Stimulated activated CD4-positive, alpha-beta T cell treated with anti-CD3 and anti-CD28 coated beads, TNF-alpha, amount 100 ng/mL, for 1 hour (primary cell): ENCODE data around the gene F2R.

Source experiments
- DNase-seq, 3 donors: peaks; one replicate each; pipeline ENCODE4 v3.0.0-alpha.2; 2020; ENCODE audit warnings: low read depth in 3 of 3, low spot score in 1 of 3

The F2R gene

DNA sequence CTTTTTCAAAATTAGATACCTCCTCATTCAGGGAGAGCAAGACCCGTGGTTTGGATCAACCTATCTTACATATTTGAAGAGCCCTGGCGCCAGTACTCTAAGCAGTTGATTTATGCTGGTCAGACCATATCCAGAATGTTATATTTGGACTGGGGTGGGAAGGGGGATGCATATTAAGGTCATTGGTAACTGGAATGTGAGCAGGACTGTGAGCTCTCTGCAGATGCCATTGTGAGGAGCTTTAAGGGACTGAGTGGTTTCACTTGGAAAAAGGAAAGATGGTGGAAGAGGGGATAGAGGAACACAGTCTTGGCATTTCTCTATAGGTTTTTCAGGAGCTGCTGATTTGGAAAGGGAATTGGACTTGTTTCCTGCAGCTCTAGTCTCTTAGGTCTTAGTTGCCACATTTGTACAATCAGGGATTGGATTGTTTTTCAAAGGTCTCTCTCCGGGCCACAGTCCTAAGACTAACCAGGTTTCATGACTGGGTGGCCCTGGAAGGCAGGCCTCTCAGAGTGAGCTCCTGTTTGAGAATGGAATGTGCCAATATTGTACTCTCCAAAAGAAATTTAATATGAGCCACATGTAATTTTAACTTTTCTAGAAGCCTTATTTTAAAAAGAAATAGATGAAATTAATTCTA is 25.8 kb upstream of the F2R start:
- no peak for DNase-seq

DNA sequence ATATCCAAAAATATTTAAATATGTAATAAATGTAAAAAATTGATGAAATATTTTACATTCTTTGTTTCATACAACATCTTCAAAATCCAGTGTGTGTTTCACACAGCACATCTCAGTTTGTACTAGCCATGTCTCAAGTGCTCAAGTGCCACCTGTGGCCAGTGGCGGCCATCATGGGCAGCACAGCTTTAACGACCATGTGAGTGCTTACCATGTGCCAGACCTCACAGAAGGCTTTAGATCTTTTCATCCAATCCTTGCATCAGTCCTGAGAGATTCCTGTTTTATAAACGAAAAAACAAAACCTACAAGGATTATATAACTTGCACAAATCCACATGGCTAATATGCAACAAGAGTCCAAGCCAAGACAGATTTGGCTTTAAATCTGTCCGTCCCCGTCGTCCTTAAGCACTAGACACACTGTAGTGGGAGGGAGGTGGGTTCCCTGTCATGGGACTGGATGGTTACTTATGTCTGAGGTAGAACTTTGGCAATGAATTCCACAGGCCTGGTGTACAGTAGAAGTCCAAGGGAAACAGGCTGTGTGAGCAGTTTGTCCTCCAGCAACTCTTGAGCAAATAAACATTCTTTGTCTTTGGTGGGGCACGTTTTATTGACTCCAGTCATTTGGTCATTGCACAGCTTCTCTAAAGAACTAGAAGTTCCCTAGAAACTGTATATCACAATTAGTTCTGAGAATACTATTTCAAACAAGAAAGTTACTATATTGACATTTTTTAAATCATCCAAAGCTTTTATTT is 25.0 kb upstream of the F2R start:
- no peak for DNase-seq

DNA sequence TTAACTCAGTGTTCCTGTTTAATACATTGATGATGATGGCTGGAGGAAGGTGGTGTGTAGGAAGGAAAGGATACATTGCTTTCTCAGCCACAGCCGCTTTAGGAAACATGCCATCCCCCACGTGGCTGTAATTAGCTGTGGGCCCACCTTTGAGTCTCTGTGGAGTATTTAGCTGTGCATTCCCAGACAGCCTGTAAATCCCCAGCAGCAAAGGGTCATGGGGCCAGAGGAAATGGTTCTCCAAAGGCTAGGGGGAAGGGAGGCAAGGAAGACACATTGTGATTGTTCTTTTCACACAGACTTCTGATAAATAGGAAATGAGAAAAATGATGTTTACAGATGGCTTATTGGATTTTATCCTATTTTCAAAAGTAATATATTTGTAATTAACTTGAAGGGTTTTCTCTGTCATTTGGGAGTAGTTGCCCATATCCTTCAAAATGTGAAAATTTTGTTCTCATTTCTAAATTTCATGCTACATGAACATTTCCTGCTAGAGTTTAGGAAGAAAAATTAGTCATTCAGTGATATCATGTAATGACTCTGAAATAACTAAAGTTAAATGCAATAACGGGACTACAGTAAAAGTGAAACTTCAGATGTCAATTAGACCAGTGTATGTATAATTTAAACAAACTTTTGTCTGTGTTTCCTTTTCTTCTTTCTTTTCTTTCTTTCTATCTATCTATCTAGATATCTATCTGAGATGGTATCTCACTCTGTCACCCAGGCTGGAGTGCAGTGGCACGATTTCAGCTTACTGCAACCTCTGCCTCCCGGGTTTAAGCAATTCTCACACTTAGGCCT is 24.3 kb upstream of the F2R start:
- no peak for DNase-seq

DNA sequence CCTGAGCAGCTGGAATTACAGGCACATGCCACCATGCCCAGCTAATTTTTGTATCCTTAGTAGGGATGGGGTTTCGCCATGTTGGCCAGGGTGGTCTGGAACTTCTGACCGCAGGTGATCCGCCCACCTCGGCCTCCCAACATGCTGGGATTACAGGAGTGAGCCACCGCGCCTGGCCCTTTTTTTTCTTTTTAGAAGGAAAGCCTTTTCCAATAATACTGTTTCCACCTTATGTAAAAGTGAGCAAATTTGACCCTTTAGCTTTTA is 23.7 kb upstream of the F2R start:
- DNase-seq, result no peak

DNA sequence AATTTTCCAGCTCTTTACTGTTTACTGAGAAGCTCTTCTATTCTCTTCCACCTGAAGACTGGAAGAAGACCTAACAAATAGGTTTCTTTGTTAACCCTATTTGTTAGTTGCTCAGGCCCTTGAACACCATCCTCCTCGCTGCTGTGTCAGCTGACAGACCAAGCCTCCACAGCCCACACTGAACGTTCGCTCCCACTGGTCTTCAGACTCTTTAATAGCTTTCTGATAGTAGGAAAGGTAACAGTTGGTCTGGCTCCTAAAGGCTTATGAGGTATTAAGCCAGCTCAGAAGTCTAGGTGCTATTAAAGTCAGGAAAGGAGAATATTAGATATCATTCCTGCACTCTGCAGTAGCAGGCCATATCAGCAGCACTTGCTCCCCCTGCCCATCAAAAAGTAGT is 23.3 kb upstream of the F2R start:
- DNase-seq, result no peak

DNA sequence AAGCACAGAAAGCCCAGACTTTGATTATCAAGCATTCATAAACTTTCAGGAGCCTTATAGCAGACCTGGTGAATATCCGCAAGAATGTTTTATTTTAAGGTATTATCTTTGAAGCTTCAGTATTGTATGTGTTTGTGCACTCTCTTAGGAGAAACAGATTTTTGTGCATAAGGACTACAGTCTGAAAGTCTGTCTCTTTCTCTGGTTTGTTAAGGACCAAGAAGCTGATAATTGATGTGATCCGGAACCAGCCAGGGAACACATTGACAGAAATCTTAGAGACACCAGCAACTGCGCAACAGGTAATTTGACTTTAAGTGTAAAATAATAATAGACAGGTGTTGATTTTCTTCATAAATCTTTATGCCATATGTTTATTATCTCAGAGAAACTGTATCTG is 22.8 kb upstream of the F2R start:
- DNase-seq, result no peak

DNA sequence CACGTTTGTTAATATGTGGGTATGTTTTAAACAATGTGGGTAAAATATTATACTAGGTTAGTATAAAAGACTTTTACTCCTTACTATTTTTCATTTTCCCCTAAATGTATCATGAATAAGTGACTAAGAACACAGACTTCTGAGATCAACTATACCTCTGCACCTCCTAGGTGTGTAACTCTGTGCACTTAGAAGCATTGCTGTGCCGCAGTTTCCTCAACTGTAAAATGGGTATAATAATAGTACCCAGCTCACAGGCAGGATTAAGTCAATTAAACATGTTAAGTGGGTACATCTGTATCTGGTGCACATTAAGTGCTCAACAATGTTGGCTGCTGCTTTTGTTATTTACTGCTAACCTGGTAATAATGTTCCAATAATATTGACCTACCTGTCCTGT is 21.6 kb upstream of the F2R start:
- DNase-seq, result no peak

DNA sequence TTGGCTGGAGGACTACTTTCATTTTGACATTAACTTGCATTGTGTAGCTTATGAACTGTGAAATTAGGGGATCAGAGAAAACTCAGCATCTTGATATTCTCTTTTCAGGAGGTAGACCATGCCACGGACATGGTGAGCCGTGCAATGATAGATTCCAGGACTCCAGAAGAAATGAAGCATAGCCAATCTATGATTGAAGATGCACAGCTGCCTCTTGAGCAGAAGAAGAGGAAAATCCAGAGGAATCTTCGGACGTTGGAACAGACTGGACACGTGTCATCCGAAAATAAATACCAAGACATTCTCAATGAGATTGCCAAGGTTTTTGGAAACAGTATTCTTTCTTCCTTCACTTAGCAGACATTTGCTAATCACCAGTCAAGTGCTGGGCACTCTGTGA is 20.6 kb upstream of the F2R start:
- DNase-seq, result no peak

DNA sequence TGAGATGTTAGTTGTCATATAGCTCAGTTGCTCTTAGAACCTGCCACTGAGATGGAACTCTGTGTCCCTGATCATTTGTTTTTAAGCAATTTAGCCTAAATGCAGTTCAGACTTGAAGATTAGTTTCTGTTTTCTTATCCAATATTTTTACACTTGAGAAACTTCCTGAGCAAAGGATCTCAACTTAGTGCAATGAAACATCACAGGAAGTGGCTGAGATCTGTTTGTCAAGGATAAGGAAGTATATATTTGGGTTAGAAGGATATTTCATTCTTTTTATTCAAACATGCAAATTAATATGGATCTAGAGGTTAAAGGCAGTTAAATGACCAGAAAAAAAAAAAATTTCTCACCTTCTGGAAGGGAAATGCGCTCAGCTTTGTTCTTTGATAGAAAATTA is 19.7 kb upstream of the F2R start:
- DNase-seq, result no peak

DNA sequence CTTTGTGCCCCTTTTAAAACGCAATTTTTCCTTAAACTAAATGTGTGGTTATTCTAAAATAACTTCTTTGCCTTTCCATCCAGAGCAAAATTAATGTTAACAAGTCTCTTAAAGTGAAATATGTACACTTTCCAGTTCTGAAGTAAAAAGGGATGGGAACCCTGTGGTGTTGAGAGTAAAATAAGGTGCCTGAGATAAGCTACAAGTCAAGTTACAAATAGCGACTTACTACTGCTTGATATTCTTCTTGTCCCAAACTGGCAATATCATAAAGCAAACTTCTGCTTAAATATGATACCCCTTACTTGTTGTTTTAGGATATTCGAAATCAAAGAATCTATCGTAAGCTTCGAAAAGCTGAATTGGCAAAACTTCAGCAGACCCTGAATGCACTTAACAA is 18.3 kb upstream of the F2R start:
- DNase-seq, result no peak

DNA sequence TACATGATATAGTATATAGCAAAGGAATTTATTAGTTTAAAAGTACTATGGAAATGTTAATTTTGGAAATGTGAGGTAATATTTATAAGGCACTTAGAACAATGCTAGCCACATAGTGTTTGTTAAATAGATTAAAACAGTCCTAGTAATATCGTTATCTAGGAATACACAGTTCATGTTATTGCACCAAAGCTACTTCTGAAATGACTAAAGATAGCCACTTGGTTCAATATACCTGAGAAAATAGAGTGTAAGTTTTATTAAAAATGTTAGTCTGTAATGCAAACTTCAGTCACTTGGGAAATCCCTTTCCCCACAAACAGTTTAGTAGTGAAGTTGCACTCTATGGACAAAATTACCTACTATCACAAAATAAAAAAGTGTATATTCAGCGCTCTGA is 15.4 kb upstream of the F2R start:
- no peak for DNase-seq

DNA sequence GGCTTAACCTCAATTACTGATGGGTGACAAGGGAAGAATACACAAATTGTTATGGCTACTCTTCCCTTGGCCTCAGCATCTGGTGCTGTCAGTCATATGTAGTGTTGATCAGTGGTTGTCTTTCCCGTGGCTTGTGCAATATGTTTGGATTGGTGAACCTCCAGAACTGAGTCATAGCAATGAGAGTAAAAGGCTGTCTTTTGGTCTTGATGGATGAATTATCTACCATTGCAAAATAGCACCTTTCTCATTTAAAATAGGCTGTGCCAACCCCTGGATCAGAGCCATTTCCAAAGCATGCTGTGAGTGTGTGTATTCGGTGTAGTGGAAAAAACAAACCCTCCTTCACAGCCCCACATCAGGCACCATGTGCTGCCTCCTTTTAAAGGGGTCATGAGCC is 14.6 kb upstream of the F2R start:
- DNase-seq, result no peak

DNA sequence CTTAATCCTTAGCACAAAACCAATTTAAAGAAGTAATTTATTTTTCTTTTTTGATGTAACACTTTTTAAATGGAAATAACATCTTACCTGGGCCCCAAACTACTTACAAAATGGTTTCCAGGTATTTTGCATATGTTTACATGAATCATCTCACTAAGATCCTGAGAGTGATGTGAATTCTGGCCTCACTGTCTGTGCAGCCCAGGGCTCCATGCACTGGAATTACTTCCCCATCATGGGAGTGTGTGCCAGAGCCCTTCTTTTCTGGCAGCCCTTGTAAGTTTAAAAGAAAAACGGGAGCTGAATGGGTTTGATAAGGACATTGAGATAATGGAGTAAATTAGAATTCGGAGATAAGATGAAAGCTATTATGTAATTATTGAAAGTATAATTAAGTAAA is 12.2 kb upstream of the F2R start:
- no peak for DNase-seq

DNA sequence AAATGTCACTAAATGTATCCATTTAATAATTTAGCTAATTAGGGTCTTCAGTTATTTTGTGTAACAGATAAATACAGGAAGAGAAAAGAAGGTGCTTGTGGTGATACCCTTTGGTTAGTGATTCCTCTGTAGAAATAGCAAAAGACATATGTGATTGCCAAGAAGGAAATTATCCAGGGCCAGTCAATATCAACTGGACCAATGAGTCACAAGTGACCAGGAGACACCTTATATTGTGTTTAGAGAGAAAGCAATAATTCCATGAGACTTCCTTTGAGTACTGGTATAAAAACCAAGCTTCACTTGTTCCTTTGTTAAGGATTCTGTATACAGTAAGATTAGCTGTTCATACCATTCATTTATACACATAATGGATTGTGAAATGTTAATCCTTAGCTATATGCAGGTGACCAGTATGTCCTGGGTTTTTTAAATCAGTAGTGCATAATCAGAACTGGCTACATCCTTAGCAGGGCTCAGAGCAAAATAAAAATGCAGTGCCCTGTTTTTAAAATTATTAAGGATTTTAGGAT is 11.7 kb upstream of the F2R start:
- no peak for DNase-seq

DNA sequence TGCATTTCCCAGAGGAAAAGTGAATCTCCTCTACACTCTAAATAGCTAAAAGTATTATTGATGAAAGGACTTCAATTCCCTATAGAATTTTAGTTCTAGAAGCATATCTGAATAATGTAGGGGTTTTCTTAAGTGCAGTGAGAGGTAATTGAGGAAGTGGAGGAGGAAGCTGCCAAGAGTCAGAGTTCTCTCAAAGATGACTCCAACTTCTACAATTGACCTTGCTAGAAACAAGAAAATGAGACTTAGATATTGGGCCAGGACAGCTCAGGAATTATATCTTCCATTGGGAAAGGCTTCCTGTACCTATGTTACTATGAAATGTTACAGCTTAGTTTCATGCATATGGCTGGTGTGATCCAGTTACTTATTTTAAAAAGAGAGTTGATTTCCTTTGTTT is 10.4 kb upstream of the F2R start:
- no peak for DNase-seq

DNA sequence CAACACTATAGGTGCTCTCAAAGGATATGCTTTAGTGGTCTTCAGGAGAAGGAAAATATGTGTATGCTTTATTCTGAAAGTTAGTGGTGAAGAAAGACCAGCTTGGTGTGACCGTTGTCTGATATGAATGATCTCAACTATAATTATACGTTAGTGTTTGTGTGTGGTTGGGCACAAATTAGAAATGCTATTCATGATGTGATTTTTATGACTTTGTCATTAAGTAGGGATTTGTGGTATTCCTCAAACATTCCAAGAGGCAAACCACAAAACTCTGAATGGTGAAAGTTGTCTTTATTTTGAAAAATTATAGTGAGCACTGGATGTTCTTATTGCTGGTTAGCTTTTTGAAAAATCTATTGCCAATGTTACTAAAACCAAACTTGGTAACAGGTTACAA is 6.2 kb upstream of the F2R start:
- no peak for DNase-seq

DNA sequence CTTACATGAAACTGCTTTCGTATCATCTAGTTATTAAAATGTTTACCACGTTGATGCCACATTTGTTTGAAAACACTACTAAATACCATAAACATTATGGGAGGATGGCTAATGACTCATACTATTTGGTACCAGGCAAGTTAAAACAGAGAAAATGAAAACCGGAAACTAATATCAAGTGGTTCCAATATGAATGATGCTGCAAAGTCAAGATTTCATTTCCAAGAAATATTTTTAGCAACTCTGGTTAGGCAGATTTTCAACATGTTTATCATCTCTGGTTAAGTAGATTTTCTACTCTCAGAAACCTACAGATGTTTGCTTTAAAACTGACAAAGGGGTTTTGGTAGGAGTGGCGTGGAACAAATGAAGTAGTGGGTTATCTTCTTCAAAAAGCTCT is 4.9 kb upstream of the F2R start:
- DNase-seq, result no peak

DNA sequence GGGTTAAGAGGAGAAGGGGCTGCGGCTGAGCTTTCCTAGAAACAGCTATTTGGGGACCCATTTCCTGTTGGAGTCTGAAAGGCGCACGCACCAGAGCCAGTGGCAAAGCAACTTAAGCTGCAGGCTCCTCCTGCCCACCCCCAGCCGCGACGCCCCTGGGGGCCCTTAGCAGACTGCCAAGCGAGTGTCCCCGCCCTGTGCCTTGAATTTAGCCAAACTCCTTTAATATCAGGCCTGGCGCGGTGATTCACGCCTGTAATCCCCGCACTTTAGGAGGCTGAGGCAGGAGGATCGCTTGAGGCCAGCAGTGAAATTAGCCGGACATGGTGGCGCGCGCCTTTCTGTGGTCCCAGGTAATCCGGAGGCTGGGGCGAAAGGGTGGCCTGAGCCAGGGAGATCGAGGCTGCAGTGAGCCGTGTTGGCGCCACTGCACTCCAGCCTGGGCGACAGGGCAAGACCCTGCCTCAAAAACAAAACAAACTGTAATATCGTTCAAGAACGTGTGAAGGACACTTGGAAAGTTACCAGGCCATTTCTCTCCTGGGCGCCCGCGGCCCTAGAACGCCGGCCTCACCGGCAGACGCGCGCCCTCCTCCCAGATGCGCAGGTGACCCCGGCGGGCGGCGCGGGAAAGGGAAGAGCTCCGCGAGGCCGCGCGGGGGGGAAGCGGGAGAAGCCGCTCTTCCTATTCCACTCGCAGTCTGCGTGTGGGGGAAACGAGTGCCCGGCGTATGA is 1.0 kb upstream of the F2R start:
- no peak for DNase-seq

DNA sequence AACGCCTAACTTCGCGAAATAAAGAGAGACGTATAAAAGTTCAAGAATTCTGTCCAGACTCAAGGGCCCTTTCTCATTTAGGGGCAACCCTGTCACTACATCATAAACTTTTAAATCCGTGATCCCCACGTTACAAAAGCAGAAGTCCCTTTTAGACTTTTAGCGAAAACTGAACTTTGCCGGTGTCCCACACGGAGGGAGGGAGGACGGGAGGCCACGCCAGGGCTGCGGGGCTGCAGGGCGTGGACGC is 515 bp upstream of the F2R start:
- DNase-seq, result no peak

DNA sequence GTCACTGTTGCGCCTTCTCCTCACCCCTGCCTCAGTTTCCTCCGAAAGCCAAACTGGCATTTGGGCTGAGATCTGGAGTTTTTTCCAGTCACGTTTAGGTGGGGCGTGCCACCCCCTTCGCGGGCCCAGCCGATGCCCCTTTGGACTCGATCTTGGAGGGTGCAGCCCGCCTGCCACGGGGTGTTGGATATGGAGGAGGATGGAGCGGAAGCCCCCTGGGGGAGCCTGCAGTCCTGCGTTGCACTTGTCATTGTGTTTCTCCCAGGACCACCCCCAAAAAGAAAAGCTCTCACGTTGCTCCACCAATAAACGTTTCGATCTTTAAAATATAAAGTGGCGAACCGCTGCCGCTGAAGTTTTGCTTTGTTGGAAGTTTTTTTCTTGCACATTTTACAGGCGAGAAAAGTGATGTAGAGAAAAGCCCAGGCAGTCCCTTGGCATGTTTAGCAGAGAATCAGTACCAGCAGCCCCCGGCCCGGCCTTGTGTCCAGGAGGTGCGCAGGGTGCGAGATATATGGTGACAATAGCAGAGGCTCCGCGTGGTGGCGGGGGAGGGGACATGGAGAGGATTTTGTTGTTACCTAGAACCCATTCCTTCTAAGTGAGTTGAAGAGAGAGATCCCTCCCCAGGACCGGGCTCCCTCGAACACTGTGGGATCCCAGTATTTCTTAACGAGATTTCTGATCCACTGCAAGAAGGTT is 681 bp downstream of the F2R start:
- DNase-seq, result no peak
